GM19372 (cell line): ENCODE data around the gene DMRTA1.
"Not testable (repeated sequence)": the region's sequence is repeated elsewhere in the genome, so short reads cannot be mapped to it uniquely, and the experiment has no call there.

Experiments used
- ATAC-seq: cut with Tn5 transposase; IDR thresholded peaks from one replicate; pipeline ENCODE4 v1.9.1; 2021; ENCODE audit warnings: mild to moderate bottlenecking, low read depth, moderate library complexity; ENCODE audit not compliant: unreplicated experiment

DMRTA1 gene, protein sequence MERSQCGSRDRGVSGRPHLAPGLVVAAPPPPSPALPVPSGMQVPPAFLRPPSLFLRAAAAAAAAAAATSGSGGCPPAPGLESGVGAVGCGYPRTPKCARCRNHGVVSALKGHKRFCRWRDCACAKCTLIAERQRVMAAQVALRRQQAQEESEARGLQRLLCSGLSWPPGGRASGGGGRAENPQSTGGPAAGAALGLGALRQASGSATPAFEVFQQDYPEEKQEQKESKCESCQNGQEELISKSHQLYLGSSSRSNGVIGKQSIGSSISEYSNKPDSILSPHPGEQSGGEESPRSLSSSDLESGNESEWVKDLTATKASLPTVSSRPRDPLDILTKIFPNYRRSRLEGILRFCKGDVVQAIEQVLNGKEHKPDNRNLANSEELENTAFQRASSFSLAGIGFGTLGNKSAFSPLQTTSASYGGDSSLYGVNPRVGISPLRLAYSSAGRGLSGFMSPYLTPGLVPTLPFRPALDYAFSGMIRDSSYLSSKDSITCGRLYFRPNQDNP

DNA sequence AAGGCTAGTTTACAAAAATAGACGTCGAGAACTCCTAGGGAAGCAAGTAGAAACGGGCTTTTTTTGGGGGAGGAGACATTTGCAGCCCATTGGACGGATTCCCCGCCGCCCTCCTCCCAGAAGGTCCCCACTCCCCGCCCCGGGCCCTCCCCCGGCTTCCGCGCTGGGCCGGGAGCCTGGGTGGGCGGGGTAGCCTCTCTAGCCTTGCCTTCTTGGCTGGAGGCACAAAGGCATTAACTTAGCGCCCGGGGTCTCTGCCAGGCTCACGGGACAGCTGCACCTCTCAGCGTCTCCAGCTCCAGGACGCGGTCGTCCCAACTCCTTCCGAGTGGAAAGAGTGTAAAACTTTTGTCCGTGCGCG lies at the start of gene DMRTA1:
Gene DMRTA1 (plus strand): TSS at position 236 of the 361 bp plus-strand sequence. CDS start 242 bp downstream, outside the sequence.
- peak; percentile 30 for ATAC-seq

DNA sequence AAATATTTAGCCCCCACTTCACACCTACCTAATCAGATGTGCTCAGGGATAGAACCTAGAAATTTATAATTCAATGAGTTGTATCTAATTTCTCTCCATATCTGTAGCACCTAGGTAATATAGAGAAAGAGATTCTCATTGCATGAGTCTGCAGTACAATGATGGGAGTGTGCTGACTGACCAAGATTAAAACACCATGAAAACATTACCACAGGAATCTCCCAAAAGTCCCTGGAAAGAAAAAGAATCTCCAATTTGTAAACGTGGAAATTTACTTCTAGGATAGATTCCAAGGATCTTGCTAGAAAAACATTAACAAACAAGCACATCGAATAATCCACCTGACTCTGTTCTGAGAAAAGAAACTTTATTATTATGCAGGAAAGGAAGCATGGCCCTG lies 45.0 kb upstream of the DMRTA1 start:
- no peak for ATAC-seq

DNA sequence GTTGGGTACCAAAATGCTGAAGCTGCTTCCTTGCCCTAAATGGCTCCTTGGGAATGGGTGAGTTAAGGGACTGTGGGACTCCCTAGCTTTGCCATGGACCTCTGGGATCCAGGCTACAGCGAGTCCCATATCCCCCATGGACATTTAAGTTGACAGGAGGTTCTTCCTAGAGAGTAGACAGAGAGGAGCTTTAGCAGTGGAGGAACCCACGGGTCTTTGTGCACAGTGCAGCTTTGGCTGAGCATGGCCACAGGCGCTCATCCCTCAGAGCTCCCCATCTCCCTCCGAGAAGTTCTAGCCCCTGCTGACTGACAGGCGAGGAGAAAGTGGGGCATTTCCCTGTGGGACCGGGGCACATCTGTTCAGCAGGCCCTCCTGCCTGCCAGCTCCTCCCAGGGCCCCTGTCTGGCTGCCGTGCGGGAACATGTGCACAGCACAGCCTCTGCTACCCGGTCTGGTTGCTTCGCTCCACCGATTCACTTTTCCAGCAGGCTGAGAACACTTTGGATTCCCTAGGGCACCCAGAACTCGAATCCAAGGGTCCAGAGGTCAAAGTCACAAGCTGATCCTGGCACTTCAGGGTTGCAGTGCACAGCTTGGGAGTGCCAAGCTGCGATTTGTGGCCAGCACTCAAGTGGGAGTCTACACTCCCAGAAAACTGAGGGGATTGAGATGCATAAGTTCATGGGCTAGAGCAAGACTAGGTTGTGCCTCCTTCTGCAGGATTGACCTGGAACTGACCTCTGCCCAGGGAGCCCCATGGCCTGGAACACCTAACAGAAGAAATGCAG lies 40.6 kb upstream of the DMRTA1 start:
- no peak for ATAC-seq

DNA sequence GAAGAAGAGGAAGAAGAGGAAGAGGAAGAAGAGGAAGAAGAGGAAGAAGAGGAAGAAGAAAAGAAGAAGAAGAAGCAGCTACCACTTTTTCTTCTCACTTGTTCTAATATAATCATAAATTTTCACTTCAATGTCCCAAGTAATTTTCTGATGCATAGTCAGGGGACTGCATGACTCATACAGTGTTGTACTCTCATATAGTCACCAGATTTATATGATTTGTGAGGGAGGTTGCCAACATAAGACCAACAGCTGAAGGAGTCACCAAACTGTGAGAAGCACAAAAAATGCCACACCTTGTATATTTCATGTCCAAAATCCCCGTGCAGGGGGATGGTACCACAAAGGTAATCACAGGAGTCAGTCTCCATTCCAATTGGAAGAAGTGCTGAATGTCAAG lies 32.7 kb upstream of the DMRTA1 start:
- no peak for ATAC-seq

DNA sequence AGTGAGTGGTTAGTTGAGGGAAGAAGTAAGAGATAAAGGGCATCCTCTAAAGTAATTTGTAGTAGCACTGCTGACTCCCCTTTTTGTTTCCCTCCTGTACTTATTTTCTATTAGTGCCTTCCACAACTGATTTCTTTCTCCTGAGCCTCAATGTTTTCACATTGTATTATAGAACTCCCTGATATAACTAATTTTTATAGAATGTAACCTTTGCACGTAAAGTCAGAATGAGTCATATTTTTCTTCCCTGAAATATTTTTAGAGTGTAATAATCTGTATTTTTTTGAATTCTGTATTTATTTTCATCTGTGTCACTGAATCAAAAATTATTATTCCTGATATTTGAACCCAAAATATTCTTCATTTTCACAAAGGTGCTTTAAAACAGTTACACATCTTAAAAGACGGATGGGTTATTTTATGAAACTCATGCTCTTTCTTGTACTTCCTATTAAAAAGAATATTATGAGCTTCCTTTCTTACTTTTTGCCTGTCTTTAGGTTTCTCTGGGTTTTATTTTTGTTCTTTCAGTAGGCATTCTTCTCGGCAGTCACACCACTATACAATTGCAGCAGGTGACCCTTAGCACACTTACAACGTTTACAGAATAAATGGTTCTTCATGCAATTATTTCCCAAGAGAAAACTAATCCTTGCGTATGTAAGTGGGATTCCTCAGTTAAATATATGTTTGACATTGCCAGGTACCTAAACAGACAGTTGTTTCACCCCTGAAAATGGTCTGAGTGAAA lies 30.5 kb upstream of the DMRTA1 start:
- ATAC-seq = no peak

DNA sequence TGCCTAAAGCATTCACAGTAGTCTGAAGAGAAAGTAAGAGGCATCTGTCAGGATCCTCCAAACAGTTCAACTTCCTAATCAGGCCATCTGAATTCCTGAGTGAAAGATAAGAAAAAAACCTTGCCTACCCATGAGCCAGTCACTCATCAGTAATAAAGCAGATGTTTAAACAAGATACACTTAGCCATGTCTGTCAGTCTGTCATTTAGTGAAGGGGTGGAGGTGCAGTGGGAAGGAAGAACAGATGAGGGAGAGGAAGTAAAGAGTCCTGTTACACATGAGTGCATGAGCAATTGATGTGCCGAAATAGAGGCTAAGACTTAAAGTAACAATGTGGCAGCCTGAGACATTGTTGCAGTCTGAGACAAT lies 29.9 kb upstream of the DMRTA1 start:
- no peak for ATAC-seq

DNA sequence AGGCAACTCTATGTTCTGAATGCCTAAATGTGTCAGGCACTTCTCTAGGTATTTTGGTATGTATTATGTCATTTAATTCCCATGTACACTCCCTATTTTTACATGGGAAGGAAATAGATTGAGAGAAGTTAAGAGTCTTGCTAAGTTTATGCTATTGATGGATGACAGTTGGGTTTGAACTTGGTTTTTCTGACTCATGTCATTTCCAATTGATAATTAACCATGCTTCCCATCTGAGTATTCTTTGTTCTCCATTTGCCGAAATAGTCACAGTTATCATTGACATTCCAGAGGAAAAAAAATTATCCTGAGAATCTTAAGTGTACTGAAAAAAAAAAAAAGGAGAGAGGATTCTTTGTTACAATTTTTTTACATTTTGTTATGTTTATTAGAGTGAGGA lies 23.1 kb upstream of the DMRTA1 start:
- no peak for ATAC-seq

DNA sequence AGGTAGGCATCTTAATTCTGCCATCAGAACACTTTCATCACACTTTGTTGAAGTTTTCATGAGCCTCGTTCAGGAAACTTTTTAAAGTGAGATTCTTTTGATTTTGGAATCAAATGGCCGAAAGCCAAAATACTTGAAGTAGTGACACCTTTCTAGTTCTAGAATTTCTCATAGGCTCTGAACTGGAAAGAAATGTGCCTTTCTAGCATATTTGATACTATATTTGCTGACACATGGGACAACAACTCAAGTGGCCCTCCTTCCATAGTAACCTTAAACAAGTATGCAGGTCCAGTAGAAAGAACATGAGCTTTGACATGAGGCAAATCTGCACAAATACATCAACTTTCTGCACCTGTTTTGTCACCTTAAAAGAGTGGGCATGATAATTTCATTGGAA lies 22.0 kb upstream of the DMRTA1 start:
- no peak for ATAC-seq

DNA sequence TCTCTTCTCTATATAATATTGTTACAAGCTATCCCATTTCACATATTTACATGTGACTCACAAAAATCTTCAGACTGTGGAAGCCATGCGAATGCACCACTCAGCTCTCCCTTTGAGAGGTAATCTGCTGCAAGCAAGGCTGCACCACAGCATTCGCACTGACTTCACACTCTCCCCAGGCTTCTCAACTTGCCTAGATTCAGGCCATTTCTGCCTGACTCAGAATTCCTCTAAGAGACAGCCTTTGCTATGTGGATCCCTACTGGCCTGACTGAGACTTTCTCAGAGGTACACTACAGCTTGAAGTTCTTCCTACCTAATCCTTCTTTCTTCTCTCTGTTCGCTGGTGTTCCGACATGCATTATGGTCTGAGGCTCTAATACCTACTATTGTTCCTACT lies 21.1 kb upstream of the DMRTA1 start:
- ATAC-seq = no peak

DNA sequence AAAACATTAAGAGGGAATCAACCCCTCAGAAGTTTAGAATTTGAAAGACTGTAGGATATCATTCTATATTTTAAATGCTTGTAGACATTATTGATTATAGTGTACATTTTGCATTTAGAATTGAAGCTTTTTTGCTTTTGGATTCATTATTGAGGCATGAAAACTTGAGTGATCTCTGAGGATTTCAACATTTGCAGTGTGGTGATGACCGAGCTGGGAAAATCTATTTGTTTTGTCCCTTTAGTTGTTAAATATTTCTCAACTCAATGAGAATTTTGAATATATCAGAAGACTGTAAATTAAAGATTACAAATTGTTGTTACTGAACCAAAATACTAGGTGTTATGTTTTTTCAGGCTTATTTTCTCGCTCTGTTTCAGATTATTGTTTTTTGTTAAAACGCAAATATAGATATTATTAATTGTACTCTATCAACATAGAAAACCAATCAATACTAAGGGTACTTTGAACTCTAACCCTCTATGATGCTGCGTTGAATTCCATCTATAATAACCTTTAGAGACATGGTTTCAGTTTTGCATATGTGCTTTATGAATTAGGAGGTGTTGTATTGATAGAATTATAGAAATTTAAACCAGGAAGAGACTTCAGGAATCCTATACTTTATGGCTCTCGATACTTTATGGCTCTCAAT lies 19.3 kb upstream of the DMRTA1 start:
- no peak for ATAC-seq

DNA sequence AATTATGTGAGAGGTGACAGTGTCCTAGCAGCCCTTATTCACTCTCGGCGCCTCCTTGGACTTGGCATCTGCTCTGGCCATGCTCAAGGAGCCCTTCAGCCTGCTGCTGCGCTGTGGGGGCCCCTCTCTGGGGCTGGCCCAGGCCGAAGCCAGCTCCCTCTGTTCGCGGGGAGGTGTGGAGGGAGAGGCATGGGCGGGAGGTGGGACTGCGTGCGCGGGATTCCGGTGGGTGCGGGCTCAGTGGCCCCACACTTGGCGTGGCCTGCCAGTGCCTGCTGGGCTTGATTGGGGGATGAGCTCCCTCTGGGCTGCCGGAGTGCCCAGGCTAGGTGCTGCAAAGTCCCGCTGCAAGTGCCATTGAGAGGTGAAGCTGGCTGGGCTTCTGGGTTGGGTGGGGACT lies 12.9 kb upstream of the DMRTA1 start:
- ATAC-seq = no peak

DNA sequence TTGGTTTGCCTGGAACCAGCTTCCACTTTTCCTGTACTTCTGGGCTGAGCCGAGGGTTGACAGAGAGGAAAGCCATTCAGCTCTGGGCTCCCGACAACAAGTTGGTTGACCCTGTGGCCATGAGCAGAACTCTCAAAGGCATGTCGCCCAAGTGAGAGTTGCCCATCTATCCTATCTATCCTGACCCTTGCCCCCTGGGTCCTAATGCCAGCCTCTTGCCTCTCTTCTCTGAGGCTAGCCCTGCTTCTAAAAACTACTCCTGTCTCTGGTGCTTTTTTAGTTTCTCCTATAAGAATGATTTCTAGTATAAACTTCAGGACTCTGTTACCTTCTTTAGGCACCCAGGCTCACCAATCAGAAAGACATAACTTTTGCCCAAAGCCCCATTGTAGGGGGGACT lies 11.4 kb upstream of the DMRTA1 start:
- ATAC-seq = not testable (repeated sequence)

DNA sequence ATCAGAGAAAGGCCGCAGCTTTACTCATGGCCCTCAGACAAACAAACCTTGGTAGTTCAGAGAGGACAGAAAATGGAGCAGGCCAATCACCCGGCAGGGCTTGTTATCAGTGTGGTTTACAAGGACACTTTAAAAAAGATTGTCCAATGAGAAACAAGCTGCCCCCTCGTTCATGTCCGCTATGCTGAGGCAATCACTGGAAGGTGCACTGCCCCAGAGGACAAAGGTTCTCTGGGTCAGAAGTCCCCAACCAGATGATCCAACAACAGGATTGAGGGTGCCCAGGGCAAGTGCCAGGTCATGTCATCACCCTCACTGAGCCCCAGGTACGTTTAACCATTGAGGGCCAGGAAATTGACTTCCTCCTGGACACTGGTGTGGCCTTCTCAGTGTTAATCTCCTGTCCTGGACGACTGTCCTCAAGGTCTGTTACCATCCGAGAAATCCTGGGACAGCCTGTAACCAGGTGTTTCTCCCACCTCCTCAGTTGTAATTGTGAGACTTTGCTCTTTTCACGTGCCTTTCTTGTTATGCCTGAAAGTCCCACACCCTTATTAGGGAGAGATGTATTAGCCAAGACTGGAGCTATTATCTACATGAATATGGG lies 9.1 kb upstream of the DMRTA1 start:
- not testable (repeated sequence) for ATAC-seq

DNA sequence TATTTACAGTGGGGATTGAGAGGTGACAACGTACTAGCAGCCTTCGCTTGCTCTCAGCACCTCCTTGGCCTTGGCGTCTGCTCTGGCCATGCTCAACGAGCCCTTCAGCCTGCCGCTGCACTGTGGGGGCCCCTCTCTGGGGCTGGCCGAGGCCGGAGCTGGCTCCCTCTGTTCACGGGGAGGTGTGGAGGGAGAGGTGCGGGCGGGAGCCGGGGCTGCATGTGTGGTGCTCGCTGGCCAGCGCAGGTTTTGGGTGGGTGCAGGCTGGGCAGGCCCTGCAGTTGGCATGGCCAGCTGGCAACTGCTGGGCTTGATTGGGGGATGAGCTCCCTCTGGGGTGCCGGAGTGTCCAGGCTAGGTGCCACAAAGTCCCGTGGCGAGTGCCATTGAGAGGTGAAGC lies 5.8 kb upstream of the DMRTA1 start:
- ATAC-seq = no peak

DNA sequence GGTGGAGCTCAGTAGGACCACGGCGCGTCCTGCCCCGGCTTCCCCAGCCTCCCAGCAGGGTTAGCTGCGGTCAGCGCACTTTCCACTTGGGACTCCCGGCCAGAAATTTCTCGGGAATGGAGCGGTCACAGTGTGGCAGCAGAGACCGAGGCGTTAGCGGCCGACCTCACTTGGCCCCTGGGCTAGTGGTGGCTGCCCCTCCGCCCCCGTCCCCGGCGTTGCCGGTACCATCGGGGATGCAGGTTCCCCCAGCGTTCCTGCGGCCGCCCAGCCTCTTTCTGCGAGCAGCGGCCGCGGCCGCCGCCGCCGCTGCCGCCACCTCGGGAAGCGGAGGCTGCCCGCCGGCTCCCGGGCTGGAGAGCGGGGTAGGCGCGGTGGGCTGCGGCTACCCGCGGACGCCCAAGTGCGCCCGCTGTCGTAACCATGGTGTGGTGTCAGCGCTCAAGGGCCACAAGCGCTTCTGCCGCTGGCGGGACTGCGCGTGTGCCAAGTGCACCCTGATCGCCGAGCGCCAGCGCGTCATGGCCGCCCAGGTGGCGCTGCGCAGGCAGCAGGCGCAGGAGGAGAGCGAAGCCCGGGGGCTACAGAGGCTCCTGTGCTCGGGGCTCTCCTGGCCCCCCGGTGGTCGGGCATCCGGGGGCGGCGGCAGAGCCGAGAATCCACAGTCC lies 460 bp downstream of the DMRTA1 start:
- ATAC-seq = peak; percentile 49

DNA sequence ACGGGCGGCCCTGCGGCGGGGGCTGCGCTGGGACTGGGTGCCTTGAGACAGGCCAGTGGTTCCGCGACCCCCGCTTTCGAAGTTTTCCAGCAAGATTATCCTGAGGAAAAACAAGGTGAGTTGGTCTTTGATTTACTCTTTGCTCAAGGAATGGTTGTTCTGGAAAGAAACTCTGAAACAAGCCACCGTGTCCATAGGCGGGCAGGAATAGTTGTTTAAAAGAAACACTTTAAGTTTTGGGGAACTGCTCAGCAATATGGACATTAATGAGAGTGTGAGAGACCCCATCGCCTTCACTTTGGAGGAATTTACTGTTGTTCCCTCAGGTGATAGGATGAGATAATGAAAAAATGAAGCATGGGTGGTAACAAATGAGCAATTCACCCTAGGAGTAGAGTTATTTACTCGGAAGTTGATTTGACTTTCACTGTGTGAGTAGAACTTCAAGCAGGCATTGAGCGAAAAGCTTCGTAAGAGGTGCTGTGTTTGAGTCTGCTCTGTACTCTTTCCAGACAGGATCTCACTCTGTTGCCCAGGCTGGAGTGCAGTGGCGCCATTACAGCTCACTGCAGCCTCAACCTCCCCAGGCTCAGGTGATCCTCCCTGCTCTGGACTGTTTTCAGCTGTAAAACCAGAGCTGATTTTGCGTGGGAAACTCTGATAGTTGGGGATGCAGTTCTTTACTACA lies 1.1 kb downstream of the DMRTA1 start:
- ATAC-seq = no peak

DNA sequence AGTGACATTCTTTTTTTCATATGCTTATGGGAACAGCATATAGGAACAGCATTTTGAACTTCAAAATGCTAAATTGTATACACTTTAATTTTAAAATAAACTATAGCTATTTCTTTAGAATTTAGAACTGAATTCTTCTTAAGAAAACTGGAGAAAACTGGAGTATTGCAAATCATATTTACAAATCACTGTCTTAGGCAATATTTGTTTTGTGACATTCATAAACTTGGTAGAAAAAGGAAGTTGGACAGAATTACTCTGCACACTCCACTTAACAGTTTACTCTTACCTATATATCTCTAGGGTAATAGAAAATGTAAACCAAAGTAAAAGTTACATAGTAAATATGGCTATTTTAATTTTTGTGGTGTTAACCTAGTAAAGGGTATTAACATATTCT lies 3.1 kb downstream of the DMRTA1 start:
- no peak for ATAC-seq

DNA sequence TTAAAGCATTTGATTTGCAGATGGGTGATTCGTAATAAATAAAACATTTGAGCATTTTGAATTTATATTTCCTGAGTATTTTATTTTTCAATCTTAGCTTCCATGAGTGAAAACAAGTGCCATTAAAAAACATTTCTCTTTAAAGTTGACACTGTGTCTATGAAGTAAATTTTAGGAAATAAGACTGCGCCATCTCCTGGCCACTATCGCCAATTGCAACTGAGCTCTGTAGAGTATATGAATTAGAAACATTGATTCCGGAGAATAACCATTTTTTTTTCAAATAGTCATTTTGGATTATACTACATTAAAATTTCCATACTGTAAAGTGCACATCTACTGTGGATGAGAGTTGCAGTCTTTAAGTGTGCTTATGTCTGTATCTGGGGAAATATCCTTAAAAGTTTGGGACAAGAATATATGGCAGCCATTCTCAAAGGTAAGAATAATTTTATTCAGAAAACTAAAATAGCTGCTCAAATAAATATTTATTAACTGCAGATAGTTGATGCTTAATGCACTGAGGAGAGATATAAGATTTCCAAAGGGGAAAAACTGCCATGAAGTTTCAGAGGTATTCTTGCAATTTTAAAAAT lies 5.9 kb downstream of the DMRTA1 start:
- peak; percentile 67 for ATAC-seq

DNA sequence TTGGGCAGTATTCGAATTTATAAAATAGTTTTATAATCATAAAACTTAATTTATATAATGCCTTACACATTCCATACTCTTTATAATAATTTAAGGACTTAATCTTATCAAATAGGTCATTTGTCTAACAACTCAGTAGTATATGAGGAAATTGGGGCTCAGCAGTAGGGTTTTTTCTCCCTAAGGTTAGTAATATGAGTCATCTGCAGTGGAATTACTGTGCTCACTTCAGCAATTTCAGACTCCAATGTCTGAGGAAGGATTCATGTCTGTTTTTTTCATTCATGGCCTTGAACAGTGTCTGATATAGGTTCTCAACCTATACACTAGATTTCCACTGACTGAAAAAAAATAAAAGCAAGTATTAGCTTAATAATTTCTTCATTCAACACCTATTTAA lies 7.4 kb downstream of the DMRTA1 start:
- no peak for ATAC-seq
